NCI-H1436 treated with DMSO at 0.1 percent for 48 hours (cell line): ENCODE results near the gene OLIG1.

Experiments
- DNase-seq: peaks from one replicate; lab custom pipeline; 2025; lab: John Stamatoyannopoulos, UW

OLIG1 gene

GRCh38 chr21:33101300-33101911 lies 31.5 kb downstream of the OLIG1 start:
- DNase-seq = no peak

- DNase-seq = no peak
Observed at GRCh38 chr21:33105088-33105487, 35.1 kb downstream of the OLIG1 start.

- DNase-seq = no peak
Observed at GRCh38 chr21:33108228-33108627, 38.3 kb downstream of the OLIG1 start.

GRCh38 chr21:33109574-33110339 lies 39.8 kb downstream of the OLIG1 start:
- no peak for DNase-seq

- DNase-seq = no peak
Observed at GRCh38 chr21:33110340-33110715, 40.4 kb downstream of the OLIG1 start.

GRCh38 chr21:33111577-33111976 lies 41.6 kb downstream of the OLIG1 start:
- DNase-seq = no peak

- no peak for DNase-seq
Observed at GRCh38 chr21:33112151-33112550, 42.2 kb downstream of the OLIG1 start.

GRCh38 chr21:33112681-33113080 lies 42.7 kb downstream of the OLIG1 start:
- no peak for DNase-seq

- DNase-seq = no peak
Observed at GRCh38 chr21:33113131-33113530, 43.2 kb downstream of the OLIG1 start.

- DNase-seq = no peak
Observed at GRCh38 chr21:33114276-33114675, 44.3 kb downstream of the OLIG1 start.

- DNase-seq = no peak
Observed at GRCh38 chr21:33115631-33116510, 45.9 kb downstream of the OLIG1 start.

GRCh38 chr21:33116676-33117075 lies 46.7 kb downstream of the OLIG1 start:
- DNase-seq = no peak

GRCh38 chr21:33117101-33117888 lies 47.4 kb downstream of the OLIG1 start:
- no peak for DNase-seq
